PC-9 (cell line): ENCODE data around the gene UBTF.

ENCODE experiments used
- CTCF ChIP-seq: fragments of 200-600 bp; sonication (generic); conservative IDR thresholded peaks from 2 replicates; pipeline ENCODE4 v1.6.1; 2017; ENCODE audit warnings: mixed run types, antibody characterized with exemption, mild to moderate bottlenecking, moderate library complexity
- EZH2 ChIP-seq: fragments of 200-600 bp; sonication (generic); IDR thresholded peaks from 2 replicates; pipeline ENCODE4 v1.8.0; 2017; ENCODE audit warnings: antibody characterized with exemption, low read depth

- TF ChIP-seq CTCF (no peak), EZH2 (no peak)
These were observed 49.4 kb downstream of the UBTF start for GRCh38 chr17:44170135-44170498.
